HTR-8/SVneo (cell line): ENCODE measurements around the gene B3GNT2.
"Not testable (repeated sequence)": the region's sequence is repeated elsewhere in the genome, so short reads cannot be mapped to it uniquely, and the experiment has no call there.

Source experiments
- DNase-seq: peaks from one replicate; pipeline ENCODE4 v3.0.0; 2011; ENCODE audit warnings: low spot score, mixed read lengths; ENCODE audit not compliant: insufficient read length
- FAIRE-seq: peaks from 2 replicates; lab custom pipeline; 2011; peaks lifted over from hg19 to GRCh38; lab: Jason Lieb, UNC

Gene B3GNT2

DNA sequence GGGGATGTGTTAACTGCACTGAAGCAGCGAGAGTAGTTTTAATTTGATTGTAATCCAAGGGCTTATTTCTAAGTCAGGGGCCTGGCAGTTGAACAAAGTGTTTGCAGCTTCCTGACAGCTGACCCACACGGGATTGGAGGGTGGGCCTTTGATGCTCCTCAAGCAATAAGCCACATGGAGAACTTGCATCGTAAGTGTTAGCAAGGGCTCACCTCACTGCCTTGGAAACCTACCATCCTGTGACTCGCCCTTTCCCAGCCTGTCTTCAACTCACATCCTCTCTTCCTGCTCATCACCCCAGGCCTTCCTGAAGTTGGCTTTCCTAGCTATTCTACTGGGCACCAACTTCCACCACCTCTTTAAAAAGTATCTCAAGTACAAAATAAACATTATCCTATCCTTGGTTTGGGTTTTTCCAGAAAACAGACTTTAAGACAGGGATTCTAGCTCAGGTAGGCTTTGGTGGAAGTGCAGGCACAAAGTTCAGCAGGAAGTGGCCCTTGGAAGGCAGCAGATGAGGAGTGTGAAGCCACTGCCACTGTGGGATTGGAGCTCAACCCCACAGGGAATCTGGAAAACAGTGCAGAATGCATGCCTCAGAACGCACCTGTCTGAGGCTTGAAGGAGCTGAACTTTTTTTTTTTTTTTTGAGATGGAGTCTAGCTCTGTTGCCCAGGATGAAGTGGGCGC lies 31.6 kb downstream of the B3GNT2 start:
- DNase-seq (no peak), FAIRE-seq (no peak)

DNA sequence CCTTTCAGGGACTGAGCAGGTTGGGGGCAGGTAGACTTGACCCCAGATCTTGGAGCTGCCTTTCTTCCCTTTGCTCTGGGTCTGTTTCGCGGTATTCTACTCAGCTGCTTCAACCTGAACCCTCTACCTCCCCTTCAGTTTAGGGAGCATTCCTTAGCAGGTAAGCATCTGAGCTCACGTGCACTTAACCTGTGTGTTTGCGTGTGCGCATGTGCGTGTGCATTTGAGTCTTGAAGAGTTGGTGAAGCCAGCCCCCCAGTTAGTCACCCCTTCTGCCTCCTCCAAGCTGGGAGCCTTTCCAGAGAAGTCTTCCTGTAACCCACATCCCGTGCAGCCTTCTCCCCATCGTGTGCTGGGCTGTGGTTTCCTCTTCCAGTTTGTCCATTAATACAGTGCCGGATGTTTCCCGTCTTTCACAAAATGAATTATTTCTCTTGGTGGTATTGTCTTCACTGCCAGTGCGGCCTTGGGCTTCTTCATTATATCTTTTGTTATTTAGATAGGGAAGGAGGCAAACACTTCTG lies 33.2 kb downstream of the B3GNT2 start:
- no peak for DNase-seq
- no peak for FAIRE-seq

DNA sequence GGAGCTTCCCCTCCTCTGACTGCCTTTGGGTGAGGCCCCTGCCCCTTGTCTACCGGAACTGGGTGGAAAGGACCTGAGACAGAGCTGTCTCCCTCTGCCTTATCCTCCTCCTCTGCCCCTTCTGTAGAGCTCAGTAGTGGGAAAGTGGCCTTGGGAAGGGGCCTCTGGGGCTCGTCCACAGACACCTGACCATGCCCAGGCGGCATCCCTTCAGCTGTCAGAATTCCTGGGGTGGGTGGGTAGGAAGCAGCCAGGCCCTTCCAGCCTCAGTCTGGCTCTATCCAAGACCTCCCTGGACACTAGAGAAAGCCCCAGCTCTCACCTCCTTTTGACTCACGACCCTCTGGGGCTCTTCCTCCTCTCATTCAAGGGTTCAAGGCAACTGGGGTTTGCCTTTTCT lies 35.6 kb downstream of the B3GNT2 start:
- DNase-seq = no peak
- no peak for FAIRE-seq

DNA sequence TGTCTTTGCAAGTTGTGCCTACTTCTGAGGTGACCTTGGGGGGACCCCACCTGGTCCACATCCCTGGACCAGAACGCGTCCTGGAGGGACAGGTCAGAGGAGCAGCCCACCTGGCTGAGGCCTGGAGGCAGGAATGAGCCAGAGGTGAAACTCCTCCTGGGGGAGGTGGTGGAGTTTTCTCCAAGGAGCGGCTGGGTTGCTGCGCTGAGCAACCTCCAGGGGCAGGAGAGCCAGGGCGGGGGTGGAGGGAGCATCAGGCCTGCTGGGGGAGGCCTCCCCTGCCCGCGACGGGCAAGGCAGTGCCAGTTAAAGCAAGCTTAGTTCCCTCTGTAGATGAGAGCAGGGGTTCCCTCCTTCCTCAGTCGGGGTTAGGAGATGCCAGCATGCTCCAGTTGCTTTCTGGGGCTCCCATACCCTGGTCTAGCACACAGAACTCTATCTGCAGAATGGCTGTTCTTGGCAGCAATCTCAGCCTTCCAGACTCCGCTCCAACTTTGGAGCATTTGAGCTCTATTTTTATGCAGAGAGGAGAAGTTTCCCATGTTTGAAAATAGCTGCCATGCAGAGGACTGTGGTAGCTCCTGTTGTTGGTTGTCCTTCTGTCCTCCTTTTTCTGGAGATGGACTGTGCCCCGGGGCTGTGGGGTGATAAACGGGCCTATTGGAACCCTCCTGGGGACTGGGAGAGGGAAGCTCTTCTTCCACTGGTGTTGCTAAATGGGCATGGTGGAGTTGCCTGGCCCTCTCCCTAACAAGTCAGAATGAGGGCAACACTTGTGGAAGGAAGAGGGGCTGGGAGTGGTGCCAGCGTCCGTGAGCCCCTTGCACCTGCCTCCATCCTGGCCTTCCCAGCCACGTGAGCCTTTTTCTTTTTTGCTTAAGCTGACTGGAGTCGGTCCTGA lies 39.1 kb downstream of the B3GNT2 start:
- FAIRE-seq (no peak), DNase-seq (no peak)

DNA sequence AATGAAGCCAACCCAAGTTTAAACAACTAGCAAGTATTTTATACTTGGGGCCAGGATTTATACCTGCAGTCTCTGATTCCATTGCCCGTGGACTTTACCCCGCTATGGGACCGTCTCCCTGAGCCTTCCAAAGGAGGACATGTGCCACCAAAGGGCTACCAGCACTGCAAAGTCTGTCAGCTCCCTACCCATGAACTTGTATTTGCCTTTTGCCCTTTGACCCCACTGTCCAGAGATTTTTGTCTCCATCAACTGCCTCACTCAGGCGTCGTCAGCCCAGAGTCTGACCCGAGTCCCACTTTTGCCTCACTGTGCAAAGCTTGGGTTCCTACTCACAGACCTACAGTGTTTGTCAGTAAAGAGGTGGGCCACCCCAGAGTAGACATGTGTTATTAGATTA lies 40.6 kb downstream of the B3GNT2 start:
- no peak for FAIRE-seq

DNA sequence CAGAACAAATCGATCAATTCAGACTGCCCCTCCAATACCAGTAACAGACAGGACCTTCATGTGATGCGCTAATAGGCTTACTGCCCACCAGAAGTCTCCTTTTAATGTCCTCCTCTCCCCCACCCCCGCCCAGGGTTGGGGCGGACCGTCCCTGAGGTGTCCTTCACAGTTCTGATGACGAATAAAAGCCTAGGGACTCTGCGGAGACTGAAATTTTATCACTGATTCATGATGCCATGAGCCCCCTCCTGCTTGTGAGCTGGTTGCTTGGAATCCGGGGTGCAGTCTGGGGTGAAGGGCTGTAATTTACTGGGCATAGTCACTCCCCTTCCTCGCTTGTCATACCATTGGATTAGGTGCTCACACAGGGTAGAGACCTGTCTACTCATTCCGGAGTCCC lies 42.3 kb downstream of the B3GNT2 start:
- DNase-seq (no peak), FAIRE-seq (no peak)

More for the DNA sequence above, 40.6 kb downstream of the B3GNT2 start:
- no peak for DNase-seq

DNA sequence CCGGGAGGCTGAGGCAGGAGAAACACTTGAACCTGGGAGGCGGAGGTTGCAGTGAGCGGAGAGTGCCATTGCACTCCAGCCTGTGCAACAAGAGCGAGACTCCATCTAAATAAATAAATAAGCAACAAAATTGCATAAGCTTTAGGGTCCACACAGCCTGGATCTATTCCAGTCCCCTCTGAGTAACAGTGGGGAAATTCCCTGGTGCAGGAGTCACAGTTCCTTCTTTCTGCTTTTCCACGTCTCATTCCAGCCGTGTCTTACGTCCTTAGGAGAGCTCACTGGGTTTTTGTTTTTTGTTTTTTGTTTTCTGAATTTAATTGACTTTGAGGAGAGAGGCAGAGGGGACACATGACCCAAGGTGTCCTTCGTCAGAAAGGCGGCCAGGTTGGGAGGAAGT lies 44.6 kb downstream of the B3GNT2 start:
- no peak for DNase-seq
- no peak for FAIRE-seq

DNA sequence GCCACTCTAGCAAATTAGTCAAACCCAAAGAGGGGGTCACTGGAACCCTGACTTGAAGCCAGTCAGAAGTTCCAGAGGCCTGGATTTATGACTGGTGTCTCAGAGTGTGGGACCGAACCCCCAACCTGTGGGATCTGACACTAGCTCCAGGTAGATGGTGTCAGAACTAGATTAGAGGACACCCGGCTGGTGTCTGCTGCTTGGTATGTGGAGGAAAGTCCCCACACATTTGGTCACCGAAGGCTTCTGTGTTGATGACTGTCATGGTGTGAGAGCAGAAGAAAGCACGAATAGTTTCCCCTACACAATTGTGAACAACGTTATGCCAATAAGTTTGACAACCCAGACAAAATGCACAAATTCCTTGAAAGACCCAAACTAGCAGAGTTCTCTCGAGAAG lies 48.1 kb downstream of the B3GNT2 start:
- FAIRE-seq (no peak), DNase-seq (no peak)

DNA sequence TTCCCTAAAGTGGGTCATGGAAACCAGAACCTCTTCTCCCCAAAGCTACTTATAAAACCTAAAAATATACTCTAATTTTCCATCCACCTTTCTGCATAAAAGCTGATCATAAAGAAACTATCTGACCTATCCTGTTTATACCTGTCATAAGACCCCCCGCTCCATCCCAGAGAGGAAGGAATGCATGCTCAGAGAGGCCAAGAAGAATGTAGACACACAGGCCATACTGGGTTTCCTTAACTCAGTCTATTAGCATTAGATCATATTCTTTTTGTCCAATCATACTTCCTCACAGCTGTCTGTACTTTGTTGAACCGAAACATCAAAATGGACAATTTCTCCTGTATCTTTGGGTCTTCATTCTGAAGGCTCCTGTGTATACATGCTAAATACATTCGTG lies 52.3 kb downstream of the B3GNT2 start:
- no peak for FAIRE-seq
- DNase-seq = no peak

DNA sequence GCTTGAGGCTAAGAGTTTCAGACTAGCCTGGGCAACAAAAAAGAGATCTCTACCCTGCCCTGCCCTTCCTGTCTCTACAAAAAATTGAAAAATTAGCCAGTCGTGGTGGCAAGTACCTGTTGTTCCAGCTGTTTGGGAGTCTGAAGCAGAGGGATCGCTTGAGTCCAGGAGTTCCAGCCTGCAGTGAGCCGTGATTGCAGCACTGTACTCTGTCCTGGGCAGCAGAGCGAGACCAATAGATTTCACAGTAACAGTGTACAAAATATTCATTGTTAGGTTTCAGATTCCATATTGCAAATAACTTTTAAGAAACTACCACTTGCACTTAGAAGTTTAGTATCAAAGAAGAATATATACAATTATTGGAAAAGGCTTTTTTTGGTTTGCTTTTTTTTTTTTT lies 54.3 kb downstream of the B3GNT2 start:
- FAIRE-seq (no peak), DNase-seq (no peak)

DNA sequence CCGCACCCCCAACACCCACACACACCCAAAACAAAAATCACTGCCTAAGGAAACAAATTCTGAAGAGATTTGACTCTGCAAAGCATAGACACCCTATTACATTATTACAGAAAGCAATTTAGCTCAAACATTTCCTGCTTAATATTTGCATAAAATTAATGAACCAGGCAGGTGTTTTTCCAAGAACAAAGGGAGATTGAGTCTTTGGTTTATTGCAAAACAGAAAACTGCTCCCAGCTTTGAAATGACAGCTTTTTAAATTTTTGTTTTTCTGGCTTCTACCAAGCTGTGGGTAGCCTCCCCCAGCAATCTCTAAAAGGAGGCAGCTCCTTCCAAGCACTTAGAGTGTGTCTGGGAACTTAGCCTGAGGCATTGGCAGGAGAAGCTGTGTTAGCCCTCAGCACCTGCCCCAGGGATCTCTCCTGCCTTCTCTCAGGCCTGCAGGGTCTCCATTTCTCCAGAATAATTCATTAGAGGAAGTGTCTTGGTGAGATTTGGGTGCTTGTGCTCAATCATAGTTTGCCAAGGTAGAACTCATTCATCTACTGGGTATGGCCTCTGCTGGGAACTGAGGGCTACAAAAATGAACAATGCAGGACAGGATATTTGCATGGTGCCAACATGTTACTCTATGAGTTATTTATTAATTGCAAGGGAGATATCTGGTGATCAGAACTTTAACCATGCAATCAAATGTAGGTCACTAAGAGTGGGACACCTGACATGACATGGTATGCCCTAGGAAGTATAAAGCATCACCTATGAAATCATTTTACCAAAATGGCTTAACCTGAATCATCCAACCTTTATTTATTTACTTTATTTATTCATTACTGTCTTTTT lies 58.7 kb downstream of the B3GNT2 start:
- DNase-seq (no peak), FAIRE-seq (no peak)

DNA sequence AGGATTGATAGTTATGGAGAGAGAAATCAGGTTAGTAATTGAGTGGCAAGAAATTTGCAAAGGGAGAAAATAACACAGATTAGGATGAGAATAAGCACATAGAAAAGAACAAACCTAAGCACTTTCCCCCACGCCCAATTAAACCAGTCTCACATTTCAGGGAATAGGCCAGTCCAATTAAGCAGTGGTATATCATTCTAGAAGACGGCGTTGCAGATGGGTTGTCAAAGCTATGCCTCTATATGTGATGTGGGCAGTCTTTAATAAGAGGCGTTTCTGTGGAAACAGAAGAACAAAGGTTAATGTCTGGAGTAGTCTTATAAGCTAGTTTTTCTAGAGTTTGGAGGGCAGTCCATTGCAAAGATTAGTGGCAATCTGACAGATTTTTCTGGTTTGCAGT lies 61.6 kb downstream of the B3GNT2 start:
- FAIRE-seq (no peak), DNase-seq (no peak)

DNA sequence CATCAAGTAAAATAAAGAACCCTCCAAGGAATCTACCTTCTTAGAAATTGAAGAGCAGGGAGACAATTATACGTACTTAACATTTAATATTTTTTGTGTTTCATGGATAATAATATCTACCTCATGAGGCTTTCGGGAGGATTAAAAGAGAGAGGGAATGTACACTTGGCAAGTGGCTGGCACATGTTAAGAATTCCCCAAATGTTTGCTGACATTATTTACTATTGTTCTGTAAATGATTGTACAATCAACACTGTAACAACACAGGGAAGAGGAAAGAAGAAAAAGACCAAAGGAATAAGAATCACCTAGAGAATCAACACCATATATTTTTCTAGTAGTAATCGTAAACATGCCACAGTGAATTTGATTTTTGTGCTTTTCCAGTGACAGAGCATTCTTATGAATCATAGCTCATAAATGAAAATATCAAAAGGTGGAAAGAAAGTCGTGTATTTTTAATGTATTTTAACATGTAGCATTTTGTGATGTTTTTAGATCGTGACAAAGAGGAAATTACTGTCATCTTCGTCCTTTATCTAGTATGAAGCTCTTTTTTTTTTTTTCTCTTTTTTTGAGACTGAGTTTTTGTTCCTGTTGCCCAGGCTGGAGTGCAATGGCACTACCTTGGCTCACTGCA lies 67.3 kb downstream of the B3GNT2 start:
- no peak for FAIRE-seq
- no peak for DNase-seq

DNA sequence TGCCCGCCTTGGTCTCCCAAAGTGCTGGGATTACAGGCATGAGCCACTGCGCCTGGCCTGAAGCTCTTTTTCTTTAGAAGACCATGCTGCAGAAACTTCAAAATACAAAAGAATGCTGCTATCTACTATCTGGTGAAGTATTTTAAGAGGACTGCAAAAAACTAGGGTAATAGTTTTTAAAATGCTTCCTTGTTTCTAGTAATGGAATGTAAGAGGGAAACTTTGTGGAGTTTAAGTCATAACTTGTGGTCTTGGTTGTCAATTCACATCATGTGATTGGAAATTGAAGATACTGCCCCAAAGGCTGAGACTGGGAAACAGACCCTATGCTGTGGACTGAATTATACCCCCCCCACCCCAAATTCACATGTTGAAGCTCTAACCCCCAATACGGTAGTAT lies 68.3 kb downstream of the B3GNT2 start:
- FAIRE-seq (no peak), DNase-seq (no peak)

DNA sequence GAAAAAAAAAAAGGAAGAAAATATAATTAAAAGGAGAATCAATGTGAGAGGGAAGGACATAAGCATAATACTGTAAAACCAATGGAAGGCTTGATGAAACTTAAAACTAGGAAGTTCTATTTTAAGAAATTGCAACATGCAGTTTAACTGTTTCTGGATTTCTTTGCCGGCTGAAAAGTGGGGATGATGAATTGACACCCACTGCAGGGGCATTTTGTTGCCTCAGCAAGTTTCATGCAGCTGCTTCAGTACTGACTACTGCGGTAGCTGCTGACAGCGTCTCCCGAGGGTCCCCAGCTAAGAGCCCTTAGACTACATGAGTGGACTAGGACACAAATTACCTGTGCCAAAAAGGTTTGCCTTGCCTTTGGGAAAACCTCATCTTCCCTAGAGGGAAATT lies 69.2 kb downstream of the B3GNT2 start:
- FAIRE-seq = no peak
- DNase-seq = no peak

DNA sequence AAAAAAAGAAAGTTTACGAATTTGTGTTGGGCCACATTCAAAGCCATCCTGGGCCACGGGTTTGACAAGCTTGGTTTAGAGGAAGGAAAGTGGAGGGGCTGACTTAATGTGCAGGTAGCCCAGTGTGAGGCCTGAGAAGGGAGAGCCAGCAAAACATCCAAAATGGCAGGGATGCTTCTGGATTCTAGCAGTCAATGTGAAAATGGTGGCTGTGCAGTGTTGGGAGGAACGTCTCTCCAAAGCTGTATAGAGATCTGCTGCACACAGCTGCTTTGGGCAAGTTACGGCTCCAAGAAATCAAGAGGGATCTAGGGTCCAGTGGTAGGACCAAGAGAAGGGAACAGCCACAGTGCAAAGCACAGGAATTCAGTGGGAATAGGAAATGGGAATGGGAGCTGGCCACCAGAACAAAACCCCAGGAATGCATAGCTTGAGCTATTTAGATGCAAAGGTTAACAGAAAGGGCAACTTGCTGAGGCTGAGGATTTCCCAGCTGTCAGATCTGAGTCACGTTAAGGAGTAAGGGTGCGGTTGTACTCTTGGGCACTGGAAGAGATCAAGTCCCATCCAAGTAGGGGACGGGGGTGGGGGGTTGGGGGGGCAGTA lies 70.6 kb downstream of the B3GNT2 start:
- FAIRE-seq = peak; percentile 49
- DNase-seq = peak; percentile 72

DNA sequence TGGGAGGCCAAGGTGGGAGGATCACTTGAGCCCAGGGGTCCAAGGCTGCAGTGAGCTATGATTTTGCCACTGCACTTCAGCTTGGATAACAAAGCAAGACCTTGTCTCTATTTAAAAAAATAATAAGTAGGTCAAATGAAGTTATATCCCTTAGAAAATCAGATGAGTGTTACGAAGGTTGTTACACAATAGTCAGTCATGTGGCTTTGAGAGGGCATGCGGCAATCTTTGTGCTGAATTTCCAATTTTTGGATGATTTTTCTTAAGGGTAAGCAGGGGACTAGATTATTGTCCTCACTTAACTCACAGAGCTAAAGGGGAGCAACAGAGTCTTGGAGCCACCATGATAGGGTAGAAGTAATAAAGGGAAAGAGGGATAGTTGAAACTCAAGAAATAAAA lies 71.8 kb downstream of the B3GNT2 start:
- no peak for FAIRE-seq
- no peak for DNase-seq

DNA sequence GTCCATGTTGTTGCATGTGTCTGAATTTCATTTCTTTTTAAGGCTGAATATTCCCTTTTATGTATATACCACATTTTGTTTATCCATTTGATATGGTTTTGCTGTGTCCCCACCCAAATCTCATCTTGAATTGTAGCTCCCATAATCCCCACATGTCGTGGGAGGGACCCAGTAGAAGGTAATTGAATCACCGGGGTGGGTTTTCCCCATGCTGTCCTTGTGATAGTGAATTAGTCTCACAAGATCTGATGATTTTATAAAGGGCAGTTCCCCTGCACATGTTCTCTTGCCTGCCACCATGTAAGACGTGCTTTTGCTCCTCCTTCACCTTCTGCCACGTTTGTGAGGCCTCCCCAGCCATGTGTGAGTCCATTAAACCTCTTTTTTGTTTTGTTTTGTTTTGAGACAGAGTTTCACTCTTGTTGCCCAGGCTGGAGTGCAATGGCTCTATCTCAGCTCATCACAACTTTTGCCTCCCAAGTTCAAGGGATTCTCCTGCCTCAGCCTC lies 72.8 kb downstream of the B3GNT2 start:
- FAIRE-seq, DNase-seq: not testable (repeated sequence)

DNA sequence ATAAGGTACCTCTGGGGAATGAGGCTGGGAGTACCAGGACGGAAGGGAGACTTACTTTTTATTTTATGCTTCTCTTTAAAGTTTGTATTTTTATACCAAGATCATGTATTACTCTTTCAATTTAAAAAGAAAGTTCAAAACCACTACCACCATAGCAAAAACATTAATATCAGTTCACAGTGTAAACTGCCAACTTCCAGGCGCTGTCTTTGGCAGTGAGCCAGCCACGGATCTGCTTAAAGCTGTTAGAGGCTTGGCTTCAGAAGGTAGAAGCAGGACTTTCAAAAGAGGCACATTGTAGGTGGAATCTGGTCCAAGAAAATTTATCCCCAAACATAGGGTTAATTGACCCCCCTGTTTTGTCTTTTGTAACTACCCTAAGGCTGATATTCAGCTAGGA lies 74.8 kb downstream of the B3GNT2 start:
- FAIRE-seq (no peak), DNase-seq (no peak)
